ENCODE results near the gene DNAJB2. TPM values are rescaled to one million over a fixed set of nuclear protein-coding genes. Genes with fewer than 3 reads are reported as not detected.

The DNAJB2 gene
- total RNA-seq, 4 donors from 2014 or later: 34.7 to 69.4 (median 58.3) TPM

DNA sequence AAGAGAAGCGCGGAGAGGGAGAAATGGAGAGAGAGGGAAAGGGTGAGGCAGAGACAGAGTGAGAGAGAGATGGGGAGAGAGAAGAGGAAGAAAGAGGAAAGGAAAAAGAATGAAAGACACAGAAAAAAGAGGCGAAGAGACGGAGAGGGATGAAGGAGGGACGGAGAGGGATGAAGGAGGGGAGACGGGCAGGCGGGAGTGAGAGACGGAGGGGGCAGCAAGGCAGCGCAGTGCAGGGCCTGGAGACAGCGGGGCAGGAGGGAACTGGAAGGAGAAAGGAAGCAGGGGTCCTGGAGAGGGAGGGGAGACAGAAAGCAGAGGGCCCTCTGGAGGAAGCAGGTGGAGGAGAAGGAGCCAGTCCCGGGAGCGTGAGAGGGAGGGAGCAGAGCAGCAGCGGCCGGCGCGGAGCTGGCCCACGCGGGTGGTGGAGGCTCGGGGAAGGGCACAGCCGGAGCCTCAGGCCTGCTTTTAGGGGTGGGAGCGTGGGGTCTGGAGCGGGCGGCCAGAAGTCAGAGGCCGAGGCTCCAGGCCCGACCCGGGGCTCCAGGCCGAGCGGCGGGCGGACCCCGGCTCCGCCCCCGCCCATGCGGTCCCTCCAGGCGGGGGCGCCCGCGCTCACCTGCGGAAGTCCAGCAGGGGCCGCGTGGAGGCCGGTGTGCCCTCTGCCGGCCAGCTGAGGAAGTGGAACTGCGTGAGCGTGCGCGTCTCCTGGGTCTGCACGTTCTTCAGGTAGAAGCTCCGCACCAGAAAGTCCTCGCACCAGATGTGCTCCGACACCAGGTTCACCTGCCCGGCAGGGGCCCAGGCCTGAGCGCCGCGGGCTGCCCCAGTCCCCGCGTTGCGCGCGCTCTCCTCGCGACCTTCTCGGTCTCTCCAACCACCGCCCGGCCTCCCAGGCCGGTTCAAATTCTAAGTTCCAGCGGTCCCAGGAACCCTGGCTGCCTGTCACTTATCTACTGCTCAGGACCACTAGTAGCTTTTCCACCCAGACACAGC lies 15.5 kb downstream of the DNAJB2 start:
- TF ChIP-seq CTCF (IDR thresholded peaks at IDR 0.05) (peak; percentile 99 to 100 (median 100)), POLR2A (IDR thresholded peaks at IDR 0.05) (peak in 1 of 2 donors; percentile 29)
- Histone ChIP-seq H3K4me3 (peak overlapping the region; percentile 38 to 72 (median 56)), H3K36me3 (no peaks in the 10 kb centered on the region), H3K27ac (peak overlapping the region; percentile 52 to 78 (median 64)), H3K9me3 (no peaks in the 10 kb centered on the region), H3K4me1 (peaks cover 0 to 6% (median 0%) of the 10 kb centered on the region in 4 donors), H3K27me3 (no peaks in the 10 kb centered on the region)
- peak; percentile 87 to 94 (median 94) for DNase-seq

DNA sequence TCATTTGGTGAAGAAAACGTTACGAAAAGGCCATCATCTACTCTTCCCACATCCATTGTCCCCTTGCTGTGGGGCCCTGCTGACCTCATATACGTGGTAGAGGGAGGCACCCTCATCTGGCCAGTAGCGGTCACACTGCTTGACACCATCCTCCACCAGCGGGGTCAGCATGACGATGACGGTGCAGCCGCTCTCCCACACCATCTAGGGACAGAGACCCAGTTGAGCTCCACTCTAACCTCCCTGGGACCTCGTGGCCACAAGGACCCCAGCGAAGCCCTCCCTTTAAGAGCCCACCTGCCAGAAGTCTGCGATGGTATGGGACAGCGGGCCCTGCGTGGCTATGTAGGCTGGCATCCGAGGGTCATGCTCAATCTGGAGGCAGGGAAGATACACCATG lies 17.0 kb downstream of the DNAJB2 start:
- no peak overlapping the region for H3K4me3 ChIP-seq
- no peak overlapping the region for H3K27ac ChIP-seq
- H3K36me3 ChIP-seq: no peaks in the 10 kb centered on the region
- H3K27me3 ChIP-seq: no peaks in the 10 kb centered on the region
- no peaks in the 10 kb centered on the region for H3K9me3 ChIP-seq
- no peak for DNase-seq
- peaks cover 0 to 4% (median 0%) of the 10 kb centered on the region in 4 donors for H3K4me1 ChIP-seq
- no peak for TF ChIP-seq CTCF (IDR thresholded peaks at IDR 0.05)
- TF ChIP-seq POLR2A (IDR thresholded peaks at IDR 0.05): no peak

GRCh38 chr2:219296631-219297391 lies 17.6 kb downstream of the DNAJB2 start:
- peaks cover 0 to 4% (median 0%) of the 10 kb centered on the region in 4 donors for H3K4me1 ChIP-seq
- DNase-seq: no peak
- TF ChIP-seq POLR2A (IDR thresholded peaks at IDR 0.05): no peak
- H3K27ac ChIP-seq: no peak overlapping the region
- H3K9me3 ChIP-seq: no peaks in the 10 kb centered on the region
- H3K36me3 ChIP-seq: no peaks in the 10 kb centered on the region
- H3K4me3 ChIP-seq: no peak overlapping the region
- H3K27me3 ChIP-seq: no peaks in the 10 kb centered on the region

DNA sequence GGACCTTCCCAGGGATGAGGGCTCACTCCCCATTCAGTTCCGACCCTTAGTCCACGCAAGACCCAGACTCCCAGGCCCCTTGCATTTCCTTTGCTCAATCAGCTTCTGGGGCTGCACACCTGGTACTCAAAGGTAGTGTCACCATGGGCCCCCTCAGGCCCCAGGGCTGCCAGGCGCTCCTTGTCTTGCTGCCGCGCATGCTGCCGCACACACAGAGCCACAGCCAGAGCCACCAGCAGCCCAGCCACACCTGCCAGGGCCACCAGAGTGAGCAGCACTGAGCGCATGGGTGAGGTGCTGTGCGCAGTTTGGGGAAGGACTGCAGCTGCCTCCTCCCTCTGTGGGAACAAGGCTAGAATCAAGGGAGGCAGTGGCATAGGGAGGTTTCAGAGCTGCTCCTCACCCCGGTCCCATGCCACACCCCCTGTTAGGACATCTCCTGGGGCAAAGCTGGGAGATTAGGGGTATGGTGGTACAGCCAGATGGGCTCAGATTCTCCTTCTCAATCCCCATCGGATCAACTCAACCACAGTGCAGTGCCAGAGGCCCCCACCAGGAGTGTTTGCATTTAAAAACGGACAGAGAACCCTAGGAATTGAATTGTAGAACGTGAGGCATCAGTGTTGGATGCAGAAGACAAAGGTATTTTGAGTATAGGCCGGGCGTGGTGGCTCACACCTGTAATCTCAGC lies 18.7 kb downstream of the DNAJB2 start:
- Histone ChIP-seq H3K27ac (no peak overlapping the region), H3K9me3 (no peaks in the 10 kb centered on the region), H3K36me3 (no peaks in the 10 kb centered on the region), H3K4me1 (peaks cover 0 to 4% (median 0%) of the 10 kb centered on the region in 4 donors), H3K27me3 (no peaks in the 10 kb centered on the region), H3K4me3 (no peak overlapping the region)
- no peak for TF ChIP-seq CTCF (IDR thresholded peaks at IDR 0.05)
- TF ChIP-seq POLR2A (IDR thresholded peaks at IDR 0.05): no peak
- DNase-seq: no peak

GRCh38 chr2:219298759-219299371 lies 19.7 kb downstream of the DNAJB2 start:
- no peaks in the 10 kb centered on the region for H3K36me3 ChIP-seq
- DNase-seq: peak; percentile 87 to 96 (median 92)
- H3K27ac ChIP-seq: no peak overlapping the region
- no peaks in the 10 kb centered on the region for H3K27me3 ChIP-seq
- no peak overlapping the region for H3K4me3 ChIP-seq
- TF ChIP-seq CTCF (IDR thresholded peaks at IDR 0.05) (peak; percentile 96 to 99 (median 98)), POLR2A (IDR thresholded peaks at IDR 0.05) (no peak)
- H3K9me3 ChIP-seq: no peaks in the 10 kb centered on the region
- peaks cover 0 to 4% (median 0%) of the 10 kb centered on the region in 4 donors for H3K4me1 ChIP-seq
